OCI-LY3 (cell line): ENCODE data around the gene HOXA7.
A peak's percentile ranks its signal among the peaks of the same experiment; 100 is the strongest.

Experiments
- H2AFZ ChIP-seq: fragments of 200-600, 300-600 bp; shearing (Covaris generic); 2 replicates; pipeline ENCODE4 v1.6.0; 2014; ENCODE audit warnings: antibody characterized with exemption, low read depth, low read length
- H3K27ac ChIP-seq: fragments of 200-600, 300-600 bp; sonication (generic); 2 replicates; pipeline ENCODE4 v1.5.1; 2014; ENCODE audit warnings: mild to moderate bottlenecking, low read length, moderate library complexity, mixed read lengths
- H3K27me3 ChIP-seq: fragments of 200-600, 300-600 bp; sonication (generic); 2 replicates; pipeline ENCODE4 v1.6.1; 2014; ENCODE audit warnings: low read depth, low read length, mixed read lengths
- H3K36me3 ChIP-seq: fragments of 200-600, 300-600 bp; sonication (generic); replicated peaks from 2 replicates; pipeline ENCODE3; 2014; ENCODE audit warnings: low read depth, low read length, mixed read lengths
- H3K4me1 ChIP-seq: fragments of 300-600, 200-600 bp; sonication (generic); 2 replicates; pipeline ENCODE4 v1.6.1; 2014; ENCODE audit warnings: low read length, mixed read lengths
- H3K4me2 ChIP-seq: fragments of 200-600, 300-600 bp; sonication (generic); 2 replicates; pipeline ENCODE4 v1.6.1; 2014; ENCODE audit warnings: low read length, mixed read lengths
- H3K4me3 ChIP-seq: fragments of 300-600, 200-600 bp; sonication (generic); 2 replicates; pipeline ENCODE4 v1.5.1; 2014; ENCODE audit warnings: antibody characterized with exemption, mild to moderate bottlenecking, low read length, moderate library complexity
- H3K79me2 ChIP-seq: fragments of 300-600, 200-600 bp; shearing (Covaris generic); 2 replicates; pipeline ENCODE4 v1.6.1; 2014; ENCODE audit warnings: mild to moderate bottlenecking, low read length, mixed read lengths
- H3K9ac ChIP-seq: fragments of 300-600, 200-600 bp; shearing (Covaris generic); 2 replicates; pipeline ENCODE4 v1.6.0; 2014; ENCODE audit warnings: mild to moderate bottlenecking, low read length, moderate library complexity
- H3K9me3 ChIP-seq: fragments of 200-600, 300-600 bp; shearing (Covaris generic); 2 replicates; pipeline ENCODE4 v1.6.1; 2014; ENCODE audit warnings: low read length, mixed read lengths; ENCODE audit not compliant: insufficient read depth
- H4K20me1 ChIP-seq: fragments of 200-600, 300-600 bp; sonication (generic); 2 replicates; pipeline ENCODE4 v1.6.1; 2016; ENCODE audit warnings: low read length, mixed read lengths; ENCODE audit not compliant: insufficient read depth
- CTCF ChIP-seq: fragments of 200-600, 300-600 bp; sonication (generic); IDR thresholded peaks from 2 replicates; pipeline ENCODE4 v1.5.1; 2014; ENCODE audit warnings: antibody characterized with exemption, low read length, low read depth
- EZH2phosphoT487 ChIP-seq: fragments of 200-600 bp; shearing (Covaris generic); IDR thresholded peaks from 2 replicates; pipeline ENCODE4 v1.6.1; 2018; ENCODE audit warnings: antibody characterized with exemption, mixed run types, low read depth

HOXA7 gene

GRCh38 chr7:27200761-27201579, 44.5 kb upstream of the HOXA7 start:
- H3K36me3 ChIP-seq = no peaks in the 10 kb centered on the region
- peak overlapping the region; percentile 88 for H3K4me2 ChIP-seq
- H3K27ac ChIP-seq = 0 out of 2 replicates have a peak overlapping the region, but pooled peaks have one; percentile 12
- H3K79me2 ChIP-seq = no peaks in the 10 kb centered on the region
- H2AFZ ChIP-seq = peak overlapping the region; percentile 99
- H3K4me1 ChIP-seq = peaks cover 14% of the 10 kb centered on the region
- H3K9me3 ChIP-seq = no peaks in the 10 kb centered on the region
- no peak for TF ChIP-seq CTCF
- no peak for TF ChIP-seq EZH2phosphoT487
- peak overlapping the region; percentile 56 for H3K4me3 ChIP-seq
- no peaks in the 10 kb centered on the region for H3K27me3 ChIP-seq
- H4K20me1 ChIP-seq = no peaks in the 10 kb centered on the region
- H3K9ac ChIP-seq = peak overlapping the region; percentile 39

- Histone ChIP-seq H3K4me1 (peaks cover 14% of the 10 kb centered on the region), H3K9me3 (no peaks in the 10 kb centered on the region), H3K27me3 (no peaks in the 10 kb centered on the region), H3K4me3 (peak within 1 kb of the TSS; percentile 56; the same call in 1 of the 2 replicates), H3K27ac (no peak within 1 kb of the TSS), H3K36me3 (no peaks in the 10 kb centered on the region), H3K9ac (peak within 1 kb of the TSS; percentile 39; the same call in 1 of the 2 replicates), H3K4me2 (peak within 1 kb of the TSS; percentile 88), H2AFZ (peak within 1 kb of the TSS; percentile 99), H3K79me2 (no peaks in the 10 kb centered on the region), H4K20me1 (no peaks in the 10 kb centered on the region)
- no peak for TF ChIP-seq EZH2phosphoT487
- no peak for TF ChIP-seq CTCF
Measured at GRCh38 chr7:27199849-27200760, 43.6 kb upstream of the HOXA7 start, which contains the start of gene HOXA13. HOXA13 (minus strand) TSS chr7:27200091; CDS start chr7:27200077, 14 bp downstream.

GRCh38 chr7:27198871-27199801, 42.7 kb upstream of the HOXA7 start:
- no peaks in the 10 kb centered on the region for H3K36me3 ChIP-seq
- no peaks in the 10 kb centered on the region for H3K79me2 ChIP-seq
- TF ChIP-seq EZH2phosphoT487 (no peak), CTCF (no peak)
- H3K4me2 ChIP-seq = no peak overlapping the region
- no peak overlapping the region for H3K9ac ChIP-seq
- no peaks in the 10 kb centered on the region for H3K9me3 ChIP-seq
- no peak overlapping the region for H2AFZ ChIP-seq
- no peaks in the 10 kb centered on the region for H3K27me3 ChIP-seq
- H3K27ac ChIP-seq = no peak overlapping the region
- H3K4me3 ChIP-seq = no peak overlapping the region
- no peaks in the 10 kb centered on the region for H4K20me1 ChIP-seq
- H3K4me1 ChIP-seq = peaks cover 14% of the 10 kb centered on the region
